Fibroblast of pulmonary artery (primary cell): ENCODE measurements around the gene AMH.

Source experiments
- DNase-seq: peaks from one replicate; pipeline ENCODE4 v3.0.0-alpha.2; 2010; ENCODE audit warnings: low read depth
- H3K4me3 ChIP-seq: replicated peaks from 2 replicates; pipeline ENCODE4 v1.5.1; 2011; ENCODE audit warnings: low read depth, mild to moderate bottlenecking, control low read depth, low read length, moderate library complexity
- CTCF ChIP-seq: IDR thresholded peaks from 2 replicates; pipeline ENCODE4 v1.5.1; 2011; ENCODE audit warnings: mild to moderate bottlenecking, control low read depth, low read length, inconsistent platforms; ENCODE audit errors: missing control alignments

The AMH gene

GRCh38 chr19:2230807-2231533 is 18.2 kb upstream of the AMH start:
- DNase-seq, result no peak
- TF ChIP-seq CTCF, result no peak
- H3K4me3 ChIP-seq, result no peak overlapping the region

GRCh38 chr19:2231621-2232221 is 17.4 kb upstream of the AMH start:
- no peak for TF ChIP-seq CTCF
- no peak overlapping the region for H3K4me3 ChIP-seq
- no peak for DNase-seq

GRCh38 chr19:2232286-2233151 is 16.6 kb upstream of the AMH start:
- DNase-seq, result no peak
- no peak overlapping the region for H3K4me3 ChIP-seq
- no peak for TF ChIP-seq CTCF

- H3K4me3 ChIP-seq, result no peak overlapping the region
- TF ChIP-seq CTCF, result no peak
- no peak for DNase-seq
Observed at GRCh38 chr19:2233601-2234280, 15.4 kb upstream of the AMH start.

GRCh38 chr19:2234996-2235380 is 14.1 kb upstream of the AMH start:
- peak overlapping the region; percentile 74 for H3K4me3 ChIP-seq
- TF ChIP-seq CTCF, result no peak
- DNase-seq, result no peak

DNA sequence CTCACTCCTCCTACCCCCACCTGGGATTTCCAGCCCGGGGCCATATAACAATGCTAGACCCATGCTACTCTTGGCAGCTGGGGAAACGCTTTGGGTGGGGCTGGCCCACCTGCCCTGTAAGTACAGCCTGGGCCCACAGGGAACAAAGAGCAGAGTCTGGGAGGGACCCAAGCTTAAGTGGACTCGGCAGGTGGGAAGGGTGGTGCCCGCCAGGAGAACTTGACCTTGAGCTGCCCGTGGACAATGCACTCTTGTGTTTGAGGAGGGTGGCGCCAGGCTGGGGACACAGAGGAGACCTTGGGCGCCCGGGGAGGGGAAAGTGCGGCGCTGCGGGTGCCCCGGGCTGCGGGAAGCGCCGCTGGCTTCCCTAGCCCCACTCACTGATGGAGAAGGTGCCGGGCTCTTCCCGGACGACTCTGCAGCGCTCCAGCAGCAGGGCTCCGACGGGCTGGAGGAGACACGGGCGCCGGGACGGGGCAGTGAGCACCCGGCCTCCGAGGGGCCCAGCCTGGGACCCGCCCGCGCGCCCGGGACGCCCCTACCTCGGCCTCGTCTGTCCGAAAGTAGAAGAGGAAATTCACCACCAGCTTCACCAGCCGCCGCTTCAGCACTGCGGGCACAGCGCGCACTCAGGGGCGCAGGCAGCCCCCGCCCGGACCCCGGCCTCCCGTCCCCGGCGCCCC is 13.6 kb upstream of the AMH start:
- DNase-seq, result no peak
- peak overlapping the region; percentile 74 for H3K4me3 ChIP-seq
- no peak for TF ChIP-seq CTCF
